ENCODE measurements around the gene FAF1.
"Not testable (repeated sequence)": the region's sequence is repeated elsewhere in the genome, so short reads cannot be mapped to it uniquely, and the experiment has no call there.

The FAF1 gene

DNA sequence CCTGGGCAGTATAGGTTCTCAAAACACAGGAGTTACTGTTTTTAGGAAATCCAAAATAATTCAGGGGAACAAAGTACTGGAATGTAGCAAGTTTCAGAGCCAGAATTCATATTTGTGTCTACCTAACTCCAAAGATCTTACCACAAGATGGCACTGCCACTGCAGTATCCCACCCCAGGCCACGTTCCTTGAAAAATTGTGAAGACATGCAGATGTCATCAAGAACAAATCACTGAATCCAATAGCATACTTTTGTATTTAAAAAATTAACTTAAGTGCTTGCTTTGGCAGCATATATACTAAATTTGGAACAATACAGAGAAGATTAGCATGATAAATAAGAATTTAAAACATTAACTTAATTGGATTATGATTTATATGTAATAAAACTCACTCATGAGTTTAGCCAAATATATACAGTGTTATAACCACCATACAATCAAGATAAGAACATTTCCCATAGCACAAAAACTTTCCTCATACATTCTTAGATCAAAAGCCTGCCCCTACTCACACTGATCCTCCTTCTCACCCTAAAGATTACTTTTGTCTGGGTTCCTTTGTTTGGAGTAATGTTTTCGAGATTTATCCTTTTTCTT, 209.9 kb downstream of the FAF1 start:
- DNase-seq = no peak

GRCh38 chr1:50747394-50747793, 212.7 kb downstream of the FAF1 start:
- DNase-seq = no peak

GRCh38 chr1:50742523-50742922, 217.5 kb downstream of the FAF1 start:
- DNase-seq = no peak

DNA sequence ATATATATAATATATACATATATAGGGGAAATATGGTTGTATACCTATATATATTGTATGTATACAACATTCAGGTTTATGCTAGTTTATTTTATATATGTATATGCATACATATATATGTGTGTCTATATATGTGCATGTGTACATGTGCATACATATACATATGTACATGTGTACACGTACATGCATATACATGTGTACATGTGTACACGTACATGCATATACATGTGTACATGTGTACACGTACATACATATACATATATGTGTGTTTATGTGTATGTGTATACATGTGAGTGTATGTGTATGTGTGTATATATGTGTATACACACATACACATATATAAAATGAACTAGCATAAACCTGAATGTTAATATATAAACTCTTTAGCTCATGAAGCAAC, 220.9 kb downstream of the FAF1 start:
- DNase-seq = no peak

DNA sequence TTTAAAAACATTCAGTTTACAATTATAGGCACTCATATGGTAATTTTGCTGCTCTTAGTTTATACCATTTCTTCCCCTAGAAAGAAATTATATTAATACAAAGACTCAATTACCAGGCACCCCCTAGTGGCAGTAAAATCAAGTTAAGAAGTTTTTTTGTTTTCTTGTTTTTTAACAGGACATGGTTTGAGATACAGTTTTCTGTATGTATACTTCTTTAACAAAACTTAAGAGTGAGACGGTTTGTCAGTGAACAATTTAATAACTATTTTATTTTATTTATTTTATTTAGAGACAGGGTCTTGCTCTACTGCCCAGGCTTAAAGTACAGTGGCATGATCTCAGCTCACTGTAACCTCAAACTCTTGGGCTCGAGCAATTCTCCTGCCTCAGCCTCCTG, 224.6 kb downstream of the FAF1 start:
- no peak for DNase-seq

DNA sequence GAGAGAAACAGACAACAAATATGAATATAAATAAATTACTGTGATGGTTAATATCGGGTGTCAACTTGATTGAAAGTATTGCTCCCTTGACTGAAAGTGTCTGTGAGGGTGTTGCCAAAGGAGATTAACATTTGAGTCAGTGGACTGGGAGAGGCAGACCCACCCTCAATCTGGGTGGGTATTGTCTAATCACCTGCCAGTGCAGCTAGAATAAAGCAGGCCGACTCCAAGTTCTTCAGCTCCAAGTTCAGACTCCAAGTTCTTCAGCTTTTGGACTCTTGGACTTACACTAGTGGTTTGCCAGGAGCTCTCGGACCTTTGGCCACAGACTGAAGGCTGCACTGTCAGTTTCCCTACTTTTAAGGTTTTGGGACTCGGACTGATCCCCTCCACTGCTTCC, 232.5 kb downstream of the FAF1 start:
- DNase-seq = not testable (repeated sequence)

DNA sequence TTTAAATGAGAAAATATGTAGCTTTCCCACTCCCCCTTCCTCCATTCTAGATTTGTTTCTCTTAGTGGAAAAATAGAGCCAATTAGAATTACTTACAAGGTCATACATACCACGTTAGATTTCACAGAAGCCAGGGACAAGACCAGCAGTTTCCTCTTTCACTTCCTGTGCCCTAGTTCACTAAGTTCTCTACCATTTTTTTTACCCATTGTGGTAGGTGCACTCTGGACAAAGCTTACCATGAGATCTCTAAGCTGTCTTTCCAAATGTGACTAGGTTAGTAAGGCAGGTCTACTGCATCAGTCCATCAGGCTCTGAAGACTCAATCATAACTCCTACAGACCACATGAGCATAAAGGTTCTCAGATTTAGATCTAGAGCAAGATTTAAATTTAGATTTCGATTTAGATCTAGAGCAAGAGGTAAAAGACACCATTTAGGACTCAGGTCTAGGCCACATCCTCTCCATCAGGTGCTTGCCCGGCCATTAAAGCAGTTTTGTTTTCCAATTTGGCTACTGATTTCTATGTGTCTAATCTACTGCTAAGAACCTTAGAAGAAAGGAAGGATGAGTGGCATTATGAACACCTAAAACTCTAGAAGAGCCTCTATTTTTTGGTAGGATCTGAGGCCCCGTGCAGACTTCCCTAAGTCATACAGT, 235.3 kb downstream of the FAF1 start:
- no peak for DNase-seq

DNA sequence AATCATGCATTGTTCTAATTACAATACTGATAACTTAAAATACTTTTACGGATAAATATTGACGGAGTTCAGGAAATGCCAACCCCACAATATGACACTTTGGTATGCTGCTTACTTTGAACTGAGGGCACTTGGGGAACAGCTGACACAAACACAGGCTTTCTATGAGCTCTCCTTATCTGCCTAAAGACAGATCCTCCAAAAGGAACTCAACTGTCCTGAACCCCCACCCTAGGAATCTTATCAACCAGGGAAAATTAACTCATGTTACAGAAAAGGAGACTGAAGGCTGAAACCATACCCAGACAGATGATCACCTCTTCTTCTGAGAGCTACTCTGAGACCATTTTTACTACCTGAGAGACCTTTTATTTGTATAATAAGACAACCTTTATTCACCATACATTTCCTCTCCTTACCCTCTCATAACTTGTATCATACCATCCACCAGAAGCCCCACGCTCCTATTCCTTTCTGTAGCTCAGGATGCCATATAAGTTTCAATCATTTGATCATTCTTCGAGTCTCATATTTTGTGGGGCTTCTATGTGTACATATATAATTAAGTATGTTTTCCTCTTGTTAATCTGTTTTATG, 239.5 kb downstream of the FAF1 start:
- DNase-seq = no peak

DNA sequence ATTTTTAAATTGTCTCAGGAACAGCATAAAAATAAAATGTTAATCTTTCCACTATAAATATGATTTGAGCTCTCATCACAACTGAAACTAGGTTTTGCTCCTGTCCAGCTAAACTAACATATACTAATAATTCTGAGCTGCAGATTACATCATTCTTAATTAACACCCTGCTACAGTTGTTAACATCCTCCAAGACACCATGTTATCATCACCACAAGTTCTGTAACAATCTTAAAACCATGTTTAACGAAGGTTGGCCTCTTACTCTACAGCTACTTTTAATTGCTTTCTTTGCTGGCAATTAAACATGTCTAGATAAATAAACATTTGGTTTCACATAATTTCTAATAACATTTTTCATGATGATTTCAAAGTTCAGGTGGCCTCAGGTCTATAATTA, 240.9 kb downstream of the FAF1 start:
- DNase-seq = no peak

DNA sequence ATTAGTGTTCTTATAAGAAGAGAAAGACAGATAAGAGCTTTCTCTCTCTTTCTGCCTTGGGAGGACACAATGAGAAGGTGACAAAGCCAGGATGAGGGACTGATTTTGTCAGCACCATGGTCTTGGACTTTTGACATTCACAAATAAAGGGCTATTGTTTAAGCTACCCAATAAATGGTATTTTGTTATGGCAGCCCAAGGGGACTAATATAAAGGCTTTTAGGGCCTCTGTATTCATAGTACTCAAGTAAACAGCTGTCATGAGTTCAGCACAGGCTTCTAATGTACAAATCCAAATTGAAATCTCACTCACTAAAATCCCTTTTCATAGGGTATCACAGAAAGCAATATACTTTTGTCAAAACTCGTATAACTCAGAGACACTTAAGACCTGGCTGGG, 242.7 kb downstream of the FAF1 start:
- DNase-seq = no peak

DNA sequence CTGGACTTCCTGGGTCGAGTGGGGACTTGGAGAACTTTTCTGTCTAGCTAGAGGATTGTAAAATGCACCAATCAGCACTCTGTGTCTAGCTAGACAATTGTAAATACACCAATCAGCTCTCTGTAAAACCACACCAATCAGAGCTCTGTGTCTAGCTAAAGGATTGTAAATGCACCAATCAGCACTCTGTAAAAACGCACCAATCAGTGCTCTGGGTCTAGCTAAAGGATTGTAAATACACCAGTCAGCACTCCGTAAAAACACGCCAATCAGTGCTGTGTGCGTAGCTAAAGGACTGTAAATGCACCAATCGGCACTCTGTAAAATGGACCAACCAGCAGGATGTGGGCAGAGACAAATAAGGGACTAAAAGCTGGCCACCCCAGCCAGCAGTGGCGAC, 243.6 kb downstream of the FAF1 start:
- DNase-seq = not testable (repeated sequence)

DNA sequence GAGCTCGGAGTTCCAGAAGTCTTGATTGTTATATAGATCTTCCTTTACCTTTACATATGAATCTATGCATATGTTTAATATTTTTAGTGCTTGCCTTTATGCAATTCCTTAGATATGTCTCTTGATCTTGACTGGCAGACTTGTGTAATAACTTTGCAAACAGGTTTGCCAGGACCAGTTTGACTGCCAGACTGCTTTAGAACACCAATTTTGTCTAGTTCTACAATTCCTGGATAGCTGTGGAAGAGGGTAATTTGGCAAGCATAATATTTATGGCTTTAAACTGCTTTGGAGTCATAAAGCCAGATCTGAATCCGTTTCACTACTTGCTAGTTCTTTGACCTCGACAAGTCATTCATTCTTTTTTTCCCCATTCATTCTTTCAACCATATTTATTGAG, 250.0 kb downstream of the FAF1 start:
- DNase-seq = no peak

DNA sequence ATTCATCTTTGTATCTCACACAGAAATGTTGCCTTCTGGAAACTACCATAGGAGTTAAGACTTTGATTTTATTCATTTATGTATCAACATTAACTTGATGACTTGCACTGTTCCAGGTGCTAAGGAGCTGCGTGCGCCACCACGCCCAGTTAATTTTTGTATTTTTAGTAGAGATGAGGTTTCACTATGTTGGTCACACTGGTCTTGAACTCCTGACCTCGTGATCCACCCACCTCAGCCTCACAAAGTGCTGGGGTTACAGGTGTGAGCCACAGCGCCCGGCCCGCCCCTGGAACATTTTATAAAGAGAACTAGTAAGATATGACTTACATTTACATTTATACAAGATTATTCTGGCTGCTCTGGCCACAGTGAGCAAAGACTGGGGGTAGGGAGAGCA, 252.2 kb downstream of the FAF1 start:
- no peak for DNase-seq

DNA sequence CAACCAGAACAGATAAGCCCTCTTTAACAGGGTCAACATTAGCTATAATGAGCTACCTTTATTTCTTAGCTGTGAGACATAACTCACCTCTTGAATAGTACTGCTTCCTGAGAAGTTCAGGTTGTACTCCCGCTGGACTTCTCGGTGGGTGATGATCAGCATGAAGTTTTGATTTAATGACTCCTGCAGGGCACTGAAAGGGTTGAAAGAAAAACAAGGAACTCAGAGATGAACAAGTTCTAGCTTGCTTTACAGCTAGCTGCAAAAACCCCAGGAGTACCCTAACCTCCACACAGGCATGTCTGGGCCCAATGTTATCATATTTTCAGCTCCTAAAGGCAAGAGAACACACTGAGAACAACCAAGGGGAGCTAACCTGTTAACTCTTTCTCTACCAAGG, 254.4 kb downstream of the FAF1 start:
- no peak for DNase-seq

GRCh38 chr1:50705041-50705440, 255.0 kb downstream of the FAF1 start:
- no peak for DNase-seq

DNA sequence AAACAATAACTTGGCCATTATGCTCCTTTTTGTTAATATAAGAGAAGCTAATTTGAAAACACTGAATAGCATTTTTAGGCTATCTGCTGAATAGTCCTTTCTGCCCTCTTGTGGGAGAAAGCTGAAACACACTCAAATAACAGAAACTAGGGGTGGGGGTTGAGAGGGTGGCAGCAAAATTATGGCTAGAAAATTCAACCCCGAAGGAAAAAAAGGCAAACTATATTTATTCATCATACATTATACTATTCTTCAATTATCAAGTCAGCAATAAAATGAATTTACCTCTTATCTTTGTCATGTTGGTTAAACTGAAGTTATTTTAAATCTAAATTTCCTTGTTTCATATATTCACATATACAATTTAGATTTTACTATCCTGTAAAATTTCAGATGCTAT, 255.9 kb downstream of the FAF1 start:
- peak; percentile 43 for DNase-seq

- DNase-seq = no peak
These were observed 256.8 kb downstream of the FAF1 start for GRCh38 chr1:50703240-50703639.

- no peak for DNase-seq
These were observed 257.7 kb downstream of the FAF1 start for GRCh38 chr1:50702395-50702794.

DNA sequence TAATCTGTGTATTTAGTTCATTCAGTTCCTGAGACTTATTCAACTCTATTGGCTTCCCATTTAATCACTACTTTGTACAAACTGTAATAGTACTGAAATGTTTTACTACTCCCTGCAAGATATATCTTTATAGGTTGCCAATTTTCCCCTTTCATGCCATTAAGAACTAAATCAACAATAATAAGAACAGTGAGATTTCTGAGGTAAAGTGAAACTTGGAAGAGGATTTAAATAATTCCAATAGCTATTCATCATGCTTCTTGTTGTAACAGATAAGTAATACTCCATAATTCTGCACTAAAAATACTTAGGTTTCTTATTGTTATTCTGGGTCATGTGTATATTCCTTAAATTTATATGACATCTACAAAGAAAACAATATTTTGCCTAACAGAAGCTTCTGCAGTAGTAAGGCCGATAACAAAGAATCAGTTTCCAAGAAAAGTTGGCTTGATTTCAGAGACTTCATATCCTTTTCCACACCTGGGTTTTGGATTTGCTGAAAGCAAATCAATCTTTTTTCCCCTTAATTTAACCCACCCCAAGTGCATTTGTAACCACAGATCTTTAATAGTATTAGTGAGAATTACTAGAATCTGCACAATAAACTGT, 258.3 kb downstream of the FAF1 start:
- peak; percentile 45 for DNase-seq

DNA sequence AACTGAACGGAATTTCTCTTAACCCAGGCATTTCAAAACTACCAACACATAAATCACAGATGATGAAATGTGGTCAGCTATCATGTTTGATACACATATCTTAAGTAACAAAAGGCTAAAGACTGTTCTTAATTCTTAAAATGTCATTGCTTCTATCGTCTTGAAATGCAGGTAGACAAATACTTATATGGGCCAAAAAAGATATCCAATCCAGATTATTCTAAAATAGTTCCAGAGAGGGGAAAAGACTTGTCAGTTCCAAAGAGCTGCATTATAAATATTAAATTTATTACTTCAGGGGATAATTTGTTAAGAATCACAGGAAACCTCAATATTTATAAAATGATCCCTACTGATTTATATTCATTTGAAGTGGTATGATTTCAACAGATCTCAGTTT, 259.4 kb downstream of the FAF1 start:
- no peak for DNase-seq

DNA sequence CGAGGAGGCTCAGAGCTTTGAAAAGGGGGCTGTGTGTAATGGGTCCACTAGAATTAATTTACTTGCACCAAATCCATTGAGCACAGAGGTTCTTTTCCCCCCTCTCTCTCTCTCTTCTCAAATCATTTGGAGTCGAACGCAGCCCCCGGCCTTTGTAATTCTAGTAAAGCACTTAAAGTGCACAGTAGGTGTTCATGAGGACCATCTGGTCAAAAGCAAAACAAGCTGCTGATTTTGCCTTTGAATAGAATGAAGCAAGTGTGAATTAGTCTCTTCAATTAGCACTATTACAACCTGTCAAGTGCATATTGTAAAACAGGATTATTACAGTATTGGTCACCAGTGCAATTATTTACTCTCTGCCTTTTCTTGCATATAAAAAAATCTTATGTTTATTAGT, 259.9 kb downstream of the FAF1 start:
- peak; percentile 94 for DNase-seq

DNA sequence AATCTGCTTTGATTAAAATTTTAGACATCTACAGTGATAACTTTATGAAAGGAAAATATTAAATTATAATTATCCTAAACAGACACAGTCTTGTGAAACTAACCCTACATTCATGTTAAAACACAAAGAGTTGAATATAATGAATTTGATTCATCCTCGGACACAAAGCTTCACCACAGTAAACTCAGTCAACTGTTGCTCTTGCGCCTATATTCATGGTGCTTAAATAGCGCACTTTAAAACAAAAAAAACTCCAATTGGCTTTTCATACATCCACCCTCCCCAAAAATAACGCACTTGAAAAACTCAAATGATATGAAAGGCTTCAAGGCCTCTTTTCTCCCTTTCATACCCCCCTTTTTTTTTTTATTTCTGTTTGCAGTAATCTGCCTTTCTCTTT, 260.3 kb downstream of the FAF1 start:
- DNase-seq = no peak

GRCh38 chr1:50697440-50698421, 262.3 kb downstream of the FAF1 start:
- DNase-seq = no peak
